Hepatic stellate cell (primary cell): ENCODE results near the gene HLA-DQB2.

Experiments
- DNase-seq: peaks from one replicate; pipeline ENCODE4 v3.0.0; 2011; ENCODE audit warnings: low spot score

Gene HLA-DQB2

DNA sequence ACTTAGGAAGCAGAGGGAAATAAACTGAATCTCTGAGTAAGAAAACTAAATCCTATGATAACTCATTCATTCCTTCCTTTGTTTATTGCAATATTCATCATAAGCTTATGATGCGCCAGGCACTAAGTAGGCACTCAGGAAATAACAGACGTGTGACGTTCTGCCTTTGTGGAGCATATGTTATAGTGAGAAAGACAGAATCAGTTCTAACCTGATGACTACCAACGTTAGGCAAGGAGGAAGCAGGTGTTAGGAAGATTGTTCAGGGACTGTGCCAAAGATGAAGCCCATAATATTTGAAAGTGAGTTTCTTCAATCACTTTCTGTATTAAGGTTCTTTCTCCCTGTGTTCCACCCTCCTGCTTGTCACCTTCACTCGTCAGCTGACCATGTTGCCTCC, 18.6 kb downstream of the HLA-DQB2 start:
- no peak for DNase-seq

- no peak for DNase-seq
These were observed 21.0 kb downstream of the HLA-DQB2 start for GRCh38 chr6:32742374-32742773.

DNA sequence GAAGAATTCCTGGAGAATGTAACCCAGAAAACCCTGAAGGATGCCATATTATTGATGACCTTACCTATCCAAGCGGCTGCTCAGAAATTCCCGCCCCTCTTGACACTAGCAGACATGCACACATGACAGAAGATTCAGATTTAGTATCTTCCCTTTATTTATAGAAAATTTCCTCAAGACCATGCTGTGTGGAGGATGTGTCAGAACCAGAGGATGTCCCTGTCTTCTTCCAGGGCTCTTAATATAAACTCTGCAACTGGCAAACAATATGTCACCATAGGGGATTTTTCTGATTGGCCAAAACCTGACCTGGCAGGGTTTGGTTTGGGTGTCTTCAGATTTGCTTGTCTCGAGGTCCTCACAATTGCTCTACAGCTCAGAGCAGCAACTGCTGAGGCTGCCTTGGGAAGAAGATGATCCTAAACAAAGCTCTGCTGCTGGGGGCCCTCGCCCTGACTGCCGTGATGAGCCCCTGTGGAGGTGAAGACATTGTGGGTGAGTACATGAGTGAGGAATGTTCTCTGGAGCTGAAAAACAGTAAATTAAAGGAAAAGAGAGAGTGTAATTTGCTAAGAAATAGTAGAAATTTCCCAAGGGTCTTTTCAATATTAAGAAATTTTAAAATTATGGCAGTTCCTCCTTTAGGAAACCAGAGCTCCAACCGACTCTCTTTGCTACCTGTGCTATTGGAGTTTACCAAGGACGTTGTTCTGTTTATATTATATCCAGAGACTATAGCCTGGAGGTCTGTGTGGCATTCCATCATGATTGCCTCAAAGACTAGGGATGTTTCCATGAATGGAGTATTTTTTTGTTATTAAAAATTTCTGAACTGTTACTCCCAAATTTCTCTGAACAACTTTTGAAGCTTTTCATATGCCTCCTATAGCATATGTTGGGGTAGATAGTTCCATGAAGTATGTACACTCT, 22.0 kb downstream of the HLA-DQB2 start, which contains the start of gene HLA-DQA2:
HLA-DQA2 (plus strand) TSS at position 361 of the 930 bp plus-strand sequence; CDS start at position 414, 53 bp downstream.
- no peak for DNase-seq

DNA sequence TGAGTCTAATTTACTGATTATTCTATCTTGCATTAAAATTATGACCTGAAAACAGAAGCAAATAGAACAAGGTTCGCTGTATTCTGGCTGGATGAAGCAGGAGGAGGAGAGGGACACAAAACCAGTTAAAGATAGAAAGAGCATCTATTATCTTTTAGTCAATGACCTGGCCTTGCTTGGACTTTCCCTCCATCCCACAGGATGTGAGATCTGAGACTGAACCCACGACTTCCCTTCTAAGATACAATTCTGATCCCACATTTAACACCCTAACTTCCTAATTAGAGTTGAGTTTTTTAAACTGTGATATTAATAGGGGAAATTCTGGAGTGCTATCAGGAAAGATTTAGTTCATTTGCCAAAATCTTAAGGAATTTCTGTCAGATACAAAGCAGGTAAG, 25.2 kb downstream of the HLA-DQB2 start:
- DNase-seq, result no peak

DNA sequence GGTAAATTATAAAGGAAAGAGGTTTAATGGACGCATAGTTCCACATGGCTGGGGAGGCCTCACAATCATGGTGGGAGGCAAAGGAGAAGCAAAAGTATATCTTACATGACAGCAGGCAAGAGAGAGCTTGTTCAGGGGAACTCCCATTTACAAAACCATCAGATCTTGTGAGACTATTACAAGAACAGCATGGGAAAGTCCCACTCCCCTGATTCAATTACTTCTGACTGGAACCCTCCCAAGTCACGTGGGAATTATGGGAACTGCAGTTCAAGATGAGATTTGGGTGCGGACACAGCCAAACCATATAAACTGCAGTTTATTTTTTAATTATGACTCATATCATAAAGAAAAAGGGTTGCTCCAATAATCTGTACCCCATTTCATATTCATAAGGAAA, 44.5 kb downstream of the HLA-DQB2 start:
- DNase-seq, result no peak

- no peak for DNase-seq
These were observed 46.9 kb downstream of the HLA-DQB2 start for GRCh38 chr6:32716396-32716795.

DNA sequence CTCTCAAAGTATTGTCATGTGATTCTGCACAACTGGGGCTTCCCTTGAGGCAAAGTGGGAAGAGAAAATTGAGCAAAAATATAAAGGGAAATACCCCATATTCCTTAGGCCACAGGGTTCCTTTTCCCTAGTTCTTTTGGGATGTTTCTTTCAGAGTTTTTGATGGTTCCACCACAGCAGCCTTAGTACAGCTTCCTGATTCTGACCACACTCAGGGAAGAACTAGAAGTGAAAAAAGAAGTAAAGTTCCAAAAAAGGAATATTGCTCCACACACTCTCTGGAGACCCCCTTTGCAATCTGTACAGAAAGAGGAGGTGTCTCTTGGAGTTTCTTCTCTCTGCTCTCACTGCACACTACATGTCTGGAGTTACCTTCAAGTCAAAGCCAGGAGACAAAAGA, 50.1 kb downstream of the HLA-DQB2 start:
- DNase-seq, result no peak

DNA sequence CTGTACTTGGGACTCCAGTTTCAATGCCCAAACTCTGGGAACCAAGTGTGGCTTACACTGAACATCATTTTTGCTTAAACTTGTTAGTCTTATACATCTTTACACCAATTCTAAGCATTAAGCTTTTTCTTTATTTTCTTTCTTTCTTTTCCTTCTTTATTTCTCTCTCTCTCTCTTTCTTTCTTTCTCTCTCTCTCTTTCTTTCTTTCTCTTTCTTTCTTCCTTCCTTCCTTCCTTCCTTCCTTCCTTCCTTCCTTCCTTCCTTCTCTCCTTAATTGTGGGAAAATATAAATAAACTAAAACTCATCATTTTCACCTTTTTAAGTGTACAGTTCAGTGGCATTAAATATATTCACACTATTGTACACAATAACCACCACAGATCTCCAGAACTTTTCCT, 53.7 kb downstream of the HLA-DQB2 start:
- no peak for DNase-seq
